Pancreas (tissue), 10 donors: ENCODE results near the gene ATP1A4. TPM values are rescaled to one million over a fixed set of nuclear protein-coding genes. Genes with fewer than 3 reads are reported as not detected.

Experiments used
- ATAC-seq, 4 donors: fragments of 200-7000 bp; cut with Tn5 transposase; one replicate each; pipeline versions ENCODE4 v1.8.0 to v1.9.1; 2020; ENCODE audit warnings: mild to moderate bottlenecking in 4 of 4, moderate library complexity in 4 of 4
- DNase-seq, 6 donors: peaks; one replicate each; pipeline ENCODE4 v3.0.0-alpha.2; 2020
- FAIRE-seq: peaks from 2 replicates; lab custom pipeline; 2012; peaks lifted over from hg19 to GRCh38; lab: Jason Lieb, UNC
- H3K27ac ChIP-seq, 4 donors: fragments of 200-600 bp; sonication (generic); 1 replicate in 3 of 4; 2 replicates in 1 of 4; pipeline versions ENCODE4 v1.5.0 to v1.8.0; 2020
- H3K27me3 ChIP-seq, 4 donors: fragments of 200-600 bp; one replicate each; pipeline ENCODE4 v1.8.0; 2021
- H3K36me3 ChIP-seq, 3 donors: fragments of 200-600 bp; sonication (generic) in 1 of 3; one replicate each; pipeline versions ENCODE4 v1.5.0 to v1.8.0; 2020 to 2021
- H3K4me1 ChIP-seq, 3 donors: fragments of 200-600 bp; one replicate each; pipeline ENCODE4 v1.8.0; 2021
- H3K4me3 ChIP-seq, 4 donors: fragments of 200-600 bp; sonication (generic) in 2 of 4; one replicate each; pipeline versions ENCODE4 v1.5.0 to v1.8.0; 2020 to 2021
- H3K9me3 ChIP-seq, 4 donors: fragments of 200-600 bp; one replicate each; pipeline ENCODE4 v1.8.0; 2021
- WGBS, 2 donors: extraction: QIAGEN DNeasy Blood & Tissue Kit; methylation state at CpG; one replicate each; pipeline ENCODE4 v1.1.7; 2013; 5-methylcytosine and 5-hydroxymethylcytosine counted together
- intact Hi-C, 3 donors: fragments of 100-400 bp; cut with DNase I; formaldehyde crosslinking; loops; one replicate each; pipeline versions ENCODE4 v1.11.1 to v1.14.2; 2022
- polyA plus RNA-seq, 2 donors: library from polyadenylated mRNA; stranded (reverse); fragments of 200-250 nt; gene quantifications; one replicate each; pipeline ENCODE4 v1.2.3, GENCODE V29; 2013
- total RNA-seq, 6 donors: library from RNA; stranded (reverse); fragmentation: NEBNext Ultra II Directional in 4 of 6; extraction: Animal tissue kit (Norgen Biotek cat#: 25700) in 4 of 6; gene quantifications; one replicate each; pipeline versions ENCODE4 v1.2.1 to v1.2.4, GENCODE V29; 2021 to 2023
- TF ChIP-seq, protein P1 (sequence below), 4 donors: fragments of 200-600 bp; sonication (generic) in 3 of 4; IDR thresholded peaks; one replicate each; pipeline versions ENCODE4 v1.5.0 to v1.8.0; 2021; ENCODE audit warnings: antibody characterized with exemption in 4 of 4
- donor health status: healthy with polysubstance abuse.
- donor health status: DM: no; HTN: no; CAD: no; lungs with moderate emphysema.
- donor health status: DM: no; HTN: no; CAD: no.
- donor health status: control.
- donor health status: control.
- donor health status: Bipolar disorder and iron deficiency.
- donor health status: DM: yes; HTN: yes; CAD: no.
- donor health status: DM: no; HTN: no; CAD: no.
- donor health status: DM: no; HTN: no; CAD: no.
- donor health status: DM: yes; HTN: yes; CAD: no.

Gene ATP1A4
- total and polyA plus RNA-seq, 8 donors = not detected

DNA sequence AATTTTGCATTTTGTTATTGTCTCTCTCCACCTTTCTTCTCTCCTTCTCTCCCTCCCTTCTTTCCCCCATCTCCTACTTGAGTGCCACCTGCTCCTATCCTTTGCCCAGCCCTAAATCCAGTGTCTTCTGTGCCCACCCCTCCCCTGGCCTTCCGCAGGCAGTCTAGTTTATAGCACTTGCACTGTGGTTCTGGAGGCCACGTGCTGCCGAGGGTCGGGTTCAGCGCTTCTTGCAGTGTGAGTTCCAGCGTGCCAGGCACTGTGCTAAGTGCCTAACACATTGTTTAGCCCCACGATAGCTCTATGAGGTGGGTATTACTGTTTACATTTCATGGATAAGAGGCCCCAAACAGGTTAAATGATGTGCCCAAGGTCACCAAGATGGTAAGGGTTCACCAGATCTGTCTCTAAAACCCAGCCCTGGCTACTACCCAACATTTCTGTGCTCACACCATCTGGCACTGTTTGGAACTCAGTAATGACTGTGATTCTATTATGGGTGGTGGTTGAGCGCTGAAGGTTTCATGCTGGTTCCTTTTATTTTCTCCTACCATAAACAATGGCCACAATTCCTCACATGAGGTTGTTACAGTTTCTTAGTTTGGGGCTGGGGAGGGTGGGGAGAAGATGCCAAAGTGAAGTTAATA is 14.1 kb upstream of the ATP1A4 start:
- FAIRE-seq (no peak), ATAC-seq (no peak)

DNA sequence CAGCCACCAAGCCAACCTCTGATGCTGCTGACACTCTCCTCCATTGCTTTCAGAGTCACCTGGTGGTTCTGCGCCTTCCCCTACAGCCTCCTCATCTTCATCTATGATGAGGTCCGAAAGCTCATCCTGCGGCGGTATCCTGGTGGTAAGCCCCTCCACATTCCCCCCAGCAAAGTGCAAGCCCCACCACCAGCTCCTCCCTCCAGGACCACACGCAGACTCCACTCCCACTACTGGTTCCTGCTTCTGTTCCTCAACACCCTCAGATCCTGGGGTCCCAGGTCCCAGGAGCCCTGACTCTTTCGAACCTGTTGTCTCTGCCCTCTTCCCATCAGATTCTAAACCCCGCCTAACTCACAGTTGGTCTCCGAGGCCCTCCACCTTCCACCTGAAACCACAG is 11.6 kb upstream of the ATP1A4 start:
- DNase-seq (no peak), FAIRE-seq (no peak), ATAC-seq (no peak)
- WGBS, 2 donors = 84 to 88% methylated on average over 8 of the region's 8 CpGs
- Histone ChIP-seq H3K36me3 (no peaks in the 10 kb centered on the region), H3K4me3 (no peak overlapping the region), H3K27ac (no peak overlapping the region), H3K27me3 (no peaks in the 10 kb centered on the region), H3K9me3 (no peaks in the 10 kb centered on the region), H3K4me1 (no peaks in the 10 kb centered on the region)
- TF ChIP-seq, protein P1, sequence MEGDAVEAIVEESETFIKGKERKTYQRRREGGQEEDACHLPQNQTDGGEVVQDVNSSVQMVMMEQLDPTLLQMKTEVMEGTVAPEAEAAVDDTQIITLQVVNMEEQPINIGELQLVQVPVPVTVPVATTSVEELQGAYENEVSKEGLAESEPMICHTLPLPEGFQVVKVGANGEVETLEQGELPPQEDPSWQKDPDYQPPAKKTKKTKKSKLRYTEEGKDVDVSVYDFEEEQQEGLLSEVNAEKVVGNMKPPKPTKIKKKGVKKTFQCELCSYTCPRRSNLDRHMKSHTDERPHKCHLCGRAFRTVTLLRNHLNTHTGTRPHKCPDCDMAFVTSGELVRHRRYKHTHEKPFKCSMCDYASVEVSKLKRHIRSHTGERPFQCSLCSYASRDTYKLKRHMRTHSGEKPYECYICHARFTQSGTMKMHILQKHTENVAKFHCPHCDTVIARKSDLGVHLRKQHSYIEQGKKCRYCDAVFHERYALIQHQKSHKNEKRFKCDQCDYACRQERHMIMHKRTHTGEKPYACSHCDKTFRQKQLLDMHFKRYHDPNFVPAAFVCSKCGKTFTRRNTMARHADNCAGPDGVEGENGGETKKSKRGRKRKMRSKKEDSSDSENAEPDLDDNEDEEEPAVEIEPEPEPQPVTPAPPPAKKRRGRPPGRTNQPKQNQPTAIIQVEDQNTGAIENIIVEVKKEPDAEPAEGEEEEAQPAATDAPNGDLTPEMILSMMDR (IDR thresholded peaks at IDR 0.05) = no peak
- intact Hi-C loops = no loop called here

More for the DNA sequence above, 14.1 kb upstream of the ATP1A4 start:
- no peak overlapping the region for H3K27ac ChIP-seq
- H3K27me3 ChIP-seq = no peaks in the 10 kb centered on the region
- H3K4me1 ChIP-seq = no peaks in the 10 kb centered on the region
- TF ChIP-seq, protein P1 (IDR thresholded peaks at IDR 0.05) = no peak
- DNase-seq = no peak
- intact Hi-C loops = no loop called here
- no peaks in the 10 kb centered on the region for H3K36me3 ChIP-seq
- 75 to 85% methylated on average over 8 of the region's 8 CpGs for WGBS, 2 donors
- no peaks in the 10 kb centered on the region for H3K9me3 ChIP-seq
- H3K4me3 ChIP-seq = no peak overlapping the region

DNA sequence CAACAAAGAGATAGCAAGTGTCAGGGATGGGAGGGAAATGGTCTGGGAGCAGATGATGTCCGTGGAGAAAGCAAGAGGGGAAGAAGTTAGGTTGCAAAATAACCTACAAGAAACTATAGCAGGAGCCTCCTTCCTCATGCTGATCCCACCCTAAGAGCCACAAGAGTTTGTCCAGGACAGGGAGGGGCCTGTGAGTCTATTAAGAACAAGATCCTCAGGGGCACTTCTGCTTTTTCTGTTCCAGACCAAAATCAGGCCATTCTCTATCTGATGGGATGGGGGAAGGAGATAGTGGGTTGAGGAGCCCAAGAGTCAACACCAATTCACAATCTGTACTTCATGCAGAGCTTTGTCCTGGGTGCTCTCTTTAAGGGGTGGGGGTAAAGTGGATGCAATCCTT is 7.7 kb upstream of the ATP1A4 start:
- H3K27me3 ChIP-seq = no peaks in the 10 kb centered on the region
- no peaks in the 10 kb centered on the region for H3K36me3 ChIP-seq
- H3K27ac ChIP-seq = no peak overlapping the region
- no peak for DNase-seq
- no peak for FAIRE-seq
- TF ChIP-seq, protein P1 (IDR thresholded peaks at IDR 0.05) = no peak
- WGBS, 2 donors = 19 to 30% methylated on average over 1 of the region's 1 CpG
- H3K9me3 ChIP-seq = no peaks in the 10 kb centered on the region
- H3K4me1 ChIP-seq = no peaks in the 10 kb centered on the region
- H3K4me3 ChIP-seq = no peak overlapping the region
- ATAC-seq = peak in 1 of 4 donors; percentile 57
- intact Hi-C loops = no loop called here

DNA sequence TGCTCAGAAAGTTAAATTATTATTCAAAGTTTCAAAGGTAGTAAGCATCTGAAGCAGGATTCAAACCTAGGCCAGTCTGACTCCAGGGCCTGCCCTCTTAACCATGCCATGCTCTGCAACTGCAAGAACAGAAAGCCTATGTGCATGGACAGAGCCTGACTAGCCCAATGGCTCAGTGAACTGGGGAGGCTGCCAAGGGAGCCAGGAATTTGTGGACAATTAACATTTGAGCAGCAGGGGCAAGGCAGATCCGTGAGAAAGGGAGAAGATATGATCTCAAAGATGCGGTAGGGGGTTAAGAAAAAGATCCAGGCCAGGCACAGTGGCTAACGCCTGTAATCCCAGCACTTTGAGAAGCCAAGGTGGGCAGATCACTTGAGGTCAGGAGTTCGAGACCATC is 6.5 kb upstream of the ATP1A4 start:
- 63 to 68% methylated on average over 4 of the region's 4 CpGs for WGBS, 2 donors
- DNase-seq = no peak
- no peaks in the 10 kb centered on the region for H3K36me3 ChIP-seq
- H3K4me3 ChIP-seq = no peak overlapping the region
- H3K27ac ChIP-seq = no peak overlapping the region
- H3K9me3 ChIP-seq = no peaks in the 10 kb centered on the region
- no peak for ATAC-seq
- intact Hi-C loops = no loop called here
- H3K4me1 ChIP-seq = no peaks in the 10 kb centered on the region
- H3K27me3 ChIP-seq = no peaks in the 10 kb centered on the region
- TF ChIP-seq, protein P1 (IDR thresholded peaks at IDR 0.05) = no peak
- FAIRE-seq = no peak

DNA sequence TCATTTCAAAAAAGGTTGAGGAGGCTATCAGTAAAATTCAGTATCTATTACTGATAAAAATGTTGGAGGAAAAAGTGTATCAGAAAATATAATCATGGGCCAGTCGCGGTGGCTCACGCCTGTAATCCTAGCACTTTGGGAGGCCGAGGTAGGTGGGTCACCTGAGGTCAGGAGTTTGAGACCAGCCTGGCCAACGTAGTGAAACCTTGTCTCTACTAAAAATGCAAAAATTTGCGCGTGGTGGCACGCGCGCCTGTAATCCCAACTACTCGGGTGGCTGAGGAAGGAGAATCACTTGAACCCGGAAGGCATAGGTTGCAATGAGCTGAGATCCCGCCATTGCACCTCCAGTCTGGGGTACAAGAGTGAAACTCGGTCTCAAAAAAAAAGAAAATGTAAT is 5.3 kb upstream of the ATP1A4 start:
- no peaks in the 10 kb centered on the region for H3K27me3 ChIP-seq
- ATAC-seq (no peak), FAIRE-seq (no peak), DNase-seq (no peak)
- intact Hi-C loops = no loop called here
- H3K9me3 ChIP-seq = no peaks in the 10 kb centered on the region
- WGBS, 2 donors = 85 to 90% methylated on average over 14 of the region's 14 CpGs
- no peaks in the 10 kb centered on the region for H3K36me3 ChIP-seq
- no peak overlapping the region for H3K27ac ChIP-seq
- TF ChIP-seq, protein P1 (IDR thresholded peaks at IDR 0.05) = no peak
- H3K4me3 ChIP-seq = no peak overlapping the region
- no peaks in the 10 kb centered on the region for H3K4me1 ChIP-seq
